ENCODE results near the gene SOWAHA. TPM values are rescaled to one million over a fixed set of nuclear protein-coding genes. Genes with fewer than 3 reads are reported as not detected.

The SOWAHA gene
- total RNA-seq, 1 donor from 2014 or later: not detected

GRCh38 chr5:132775476-132775961 is 37.6 kb upstream of the SOWAHA start:
- peak overlapping the region; percentile 89 for H3K4me3 Mint-ChIP-seq
- H3K79me2 ChIP-seq (ENCODE audit: low read depth): peaks cover 6% of the 10 kb centered on the region

GRCh38 chr5:132776131-132776937 is 36.8 kb upstream of the SOWAHA start:
- Histone ChIP-seq H4K20me1 (ENCODE audit: low read depth) (peaks cover 14% of the 10 kb centered on the region), H3K9me3 (ENCODE audit: low read depth) (no peaks in the 10 kb centered on the region), H3K36me3 (no peaks in the 10 kb centered on the region), H3K27me3 (peaks cover 61% of the 10 kb centered on the region), H3K4me3 (peak overlapping the region; percentile 83), H3K4me2 (peak overlapping the region; percentile 98), H3K27ac (no peak overlapping the region), H3K79me2 (ENCODE audit: low read depth) (peaks cover 6% of the 10 kb centered on the region), H3K9ac (no peak overlapping the region), H2AFZ (replicated peaks) (peak overlapping the region; percentile 99), H3F3A (ENCODE audit: low read depth) (peaks cover 31% of the 10 kb centered on the region), H3K4me1 (peaks cover 20% of the 10 kb centered on the region)
- Mint-ChIP-seq H3K4me3 (peak overlapping the region; percentile 89), H3K36me3 (peaks cover 2% of the 10 kb centered on the region), H3K27me3 (ENCODE audit: insufficient read depth, low read depth) (peaks cover 4% of the 10 kb centered on the region), H3K27ac (no peak overlapping the region), H3K9me3 (no peaks in the 10 kb centered on the region), H3K4me1 (peaks cover 47% of the 10 kb centered on the region)
- TF ChIP-seq EZH2 (IDR thresholded peaks at IDR 0.05) (no peak), CTCF (IDR thresholded peaks at IDR 0.05) (peak; percentile 24)
- DNase-seq (ENCODE audit: low spot score): peak; percentile 62

More at GRCh38 chr5:132775476-132775961, 37.6 kb upstream of the SOWAHA start:
- Mint-ChIP-seq H3K4me1 (peaks cover 54% of the 10 kb centered on the region), H3K27ac (peak overlapping the region; percentile 24), H3K36me3 (peaks cover 2% of the 10 kb centered on the region), H3K27me3 (ENCODE audit: insufficient read depth, low read depth) (peaks cover 4% of the 10 kb centered on the region), H3K9me3 (no peaks in the 10 kb centered on the region)
- Histone ChIP-seq H3K4me2 (peak overlapping the region; percentile 98), H3K9ac (no peak overlapping the region), H2AFZ (replicated peaks) (no peak overlapping the region), H4K20me1 (ENCODE audit: low read depth) (peaks cover 20% of the 10 kb centered on the region), H3K4me1 (peaks cover 28% of the 10 kb centered on the region), H3K4me3 (peak overlapping the region; percentile 83), H3F3A (ENCODE audit: low read depth) (peaks cover 39% of the 10 kb centered on the region), H3K9me3 (ENCODE audit: low read depth) (no peaks in the 10 kb centered on the region), H3K36me3 (no peaks in the 10 kb centered on the region), H3K27me3 (peaks cover 53% of the 10 kb centered on the region), H3K27ac (no peak overlapping the region)
- DNase-seq (ENCODE audit: low spot score): peak; percentile 26
- TF ChIP-seq EZH2 (IDR thresholded peaks at IDR 0.05) (no peak), EZH2phosphoT487 (IDR thresholded peaks at IDR 0.05) (no peak), CTCF (IDR thresholded peaks at IDR 0.05) (no peak)

GRCh38 chr5:132776938-132777208 is 36.2 kb upstream of the SOWAHA start:
- peak overlapping the region; percentile 98 for H3K4me2 ChIP-seq
- Mint-ChIP-seq H3K36me3 (peaks cover 2% of the 10 kb centered on the region), H3K27me3 (ENCODE audit: insufficient read depth, low read depth) (peaks cover 4% of the 10 kb centered on the region), H3K4me3 (no peak overlapping the region), H3K9me3 (no peaks in the 10 kb centered on the region), H3K27ac (no peak overlapping the region), H3K4me1 (peaks cover 43% of the 10 kb centered on the region)
- H3K9ac ChIP-seq: no peak overlapping the region
- no peak for DNase-seq (ENCODE audit: low spot score)
- H2AFZ ChIP-seq (replicated peaks): peak overlapping the region; percentile 99
- peaks cover 29% of the 10 kb centered on the region for H3F3A ChIP-seq (ENCODE audit: low read depth)
- peaks cover 12% of the 10 kb centered on the region for H4K20me1 ChIP-seq (ENCODE audit: low read depth)
- peaks cover 6% of the 10 kb centered on the region for H3K79me2 ChIP-seq (ENCODE audit: low read depth)
- TF ChIP-seq EZH2phosphoT487 (IDR thresholded peaks at IDR 0.05) (no peak), EZH2 (IDR thresholded peaks at IDR 0.05) (no peak), CTCF (IDR thresholded peaks at IDR 0.05) (no peak)
- H3K27ac ChIP-seq: no peak overlapping the region
- H3K9me3 ChIP-seq (ENCODE audit: low read depth): no peaks in the 10 kb centered on the region
- peak overlapping the region; percentile 83 for H3K4me3 ChIP-seq
- peaks cover 66% of the 10 kb centered on the region for H3K27me3 ChIP-seq
- no peaks in the 10 kb centered on the region for H3K36me3 ChIP-seq
- peaks cover 15% of the 10 kb centered on the region for H3K4me1 ChIP-seq
